Stimulated activated CD8-positive, alpha-beta memory T cell treated with anti-CD3 and anti-CD28 coated beads, Interleukin-12 subunit alpha, Interleukin-12 subunit beta, amount 100 ng/mL, for 1 hour (primary cell): ENCODE data around the gene SCARB1.
"Not testable (repeated sequence)": the region's sequence is repeated elsewhere in the genome, so short reads cannot be mapped to it uniquely, and the experiment has no call there.

Experiments used
- DNase-seq: peaks from one replicate; pipeline ENCODE4 v3.0.0-alpha.2; 2020; ENCODE audit warnings: low read depth

The SCARB1 gene

DNA sequence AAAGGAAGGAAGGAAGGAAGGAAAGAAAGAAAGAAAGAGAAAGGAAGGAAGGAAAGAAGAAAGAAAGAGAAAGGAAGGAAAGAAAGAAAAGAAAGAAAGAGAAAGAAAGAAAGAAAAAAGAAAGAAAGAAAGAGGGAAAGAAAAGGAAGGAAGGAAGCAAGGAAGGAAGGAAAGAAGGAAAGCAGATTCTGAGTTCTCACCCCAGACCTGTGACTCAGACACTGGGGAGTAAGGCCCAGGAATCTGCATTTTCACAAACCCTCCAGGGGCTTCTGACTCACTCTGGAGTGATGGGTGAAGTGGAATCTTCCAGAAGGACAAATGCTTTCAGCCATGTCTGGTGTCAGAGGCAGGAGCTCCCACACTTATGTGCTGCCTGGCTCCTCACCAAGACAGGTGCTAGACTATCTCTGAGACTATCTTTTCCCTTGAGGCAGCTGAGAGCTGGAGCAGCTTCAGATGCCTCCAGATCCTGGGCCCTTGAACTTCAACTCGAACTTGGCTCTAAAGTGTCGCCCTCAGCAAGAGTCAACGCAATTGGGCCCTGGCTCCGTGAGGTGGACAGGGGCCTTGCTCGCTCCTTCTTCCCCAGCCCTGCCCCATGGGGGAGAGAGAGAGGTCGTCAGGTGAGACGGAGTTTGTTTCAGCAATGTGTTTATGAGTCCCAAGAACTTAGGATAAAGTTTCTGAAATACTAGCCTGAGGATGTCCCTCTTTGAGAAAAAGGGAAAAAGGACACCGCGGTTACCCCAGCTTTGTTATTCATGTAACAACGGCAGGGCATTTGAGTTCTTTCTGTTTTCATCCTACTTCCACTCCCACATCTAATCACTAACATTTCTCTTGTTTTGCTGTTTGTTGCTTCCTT, 19.8 kb upstream of the SCARB1 start:
- no peak for DNase-seq

- no peak for DNase-seq
These were observed 17.5 kb upstream of the SCARB1 start for GRCh38 chr12:124881123-124881522.

DNA sequence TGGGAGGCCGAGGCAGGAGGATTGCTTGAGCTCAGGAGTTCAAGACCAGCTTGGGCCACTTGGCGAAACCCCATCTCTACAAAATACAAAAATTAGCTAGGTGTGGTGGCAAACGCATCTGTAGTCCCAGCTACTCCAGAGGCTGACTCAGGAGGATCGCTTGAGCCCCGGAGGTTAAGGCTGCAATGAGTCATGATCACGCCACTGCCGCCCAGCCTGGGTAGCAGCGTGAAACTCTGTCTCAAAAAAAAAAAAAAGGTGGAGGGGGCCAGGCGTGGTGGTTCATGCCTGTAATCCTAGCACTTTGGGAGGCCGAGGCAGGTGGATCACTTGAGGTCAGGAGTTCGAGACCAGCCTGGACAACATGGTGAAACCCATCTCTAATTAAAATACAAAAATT, 16.7 kb upstream of the SCARB1 start:
- not testable (repeated sequence) for DNase-seq

GRCh38 chr12:124878795-124879516, 15.3 kb upstream of the SCARB1 start:
- no peak for DNase-seq

DNA sequence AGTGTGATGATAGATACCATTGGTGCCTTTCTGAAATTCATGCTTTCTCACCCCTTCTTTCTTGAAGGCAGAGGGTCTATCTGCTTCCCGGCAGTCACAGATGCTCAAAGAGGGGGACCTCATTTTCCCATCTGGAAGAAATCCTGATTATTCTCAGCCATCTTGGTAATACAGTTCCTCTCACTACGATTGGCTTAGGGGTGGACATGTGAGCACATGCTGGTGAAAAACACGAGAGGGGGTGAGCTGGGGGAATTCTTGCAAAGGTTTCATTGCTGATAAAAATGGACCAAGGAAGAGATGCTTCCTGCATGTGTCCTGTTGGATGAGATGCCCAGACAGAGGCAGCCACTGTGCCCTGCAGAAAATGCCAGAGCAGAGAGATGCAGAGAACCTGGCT, 13.8 kb upstream of the SCARB1 start:
- no peak for DNase-seq

DNA sequence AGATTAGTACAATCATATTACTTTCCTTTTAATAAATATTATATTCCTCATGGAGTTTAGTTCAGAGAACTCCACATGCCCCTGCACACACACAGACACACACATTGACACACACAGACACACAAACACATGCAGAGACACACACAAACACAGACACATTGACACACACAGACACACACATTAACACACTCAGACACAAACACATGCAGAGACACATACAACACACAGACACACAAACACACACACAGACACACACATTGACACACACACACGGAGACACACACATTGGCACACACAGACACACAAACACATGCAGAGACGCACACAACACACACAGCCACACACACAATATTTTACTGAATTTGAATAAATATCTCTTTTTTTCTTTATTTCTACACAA, 12.5 kb upstream of the SCARB1 start:
- DNase-seq = no peak

GRCh38 chr12:124875803-124876132, 12.1 kb upstream of the SCARB1 start:
- no peak for DNase-seq

GRCh38 chr12:124874988-124875802, 11.5 kb upstream of the SCARB1 start:
- DNase-seq = no peak

DNA sequence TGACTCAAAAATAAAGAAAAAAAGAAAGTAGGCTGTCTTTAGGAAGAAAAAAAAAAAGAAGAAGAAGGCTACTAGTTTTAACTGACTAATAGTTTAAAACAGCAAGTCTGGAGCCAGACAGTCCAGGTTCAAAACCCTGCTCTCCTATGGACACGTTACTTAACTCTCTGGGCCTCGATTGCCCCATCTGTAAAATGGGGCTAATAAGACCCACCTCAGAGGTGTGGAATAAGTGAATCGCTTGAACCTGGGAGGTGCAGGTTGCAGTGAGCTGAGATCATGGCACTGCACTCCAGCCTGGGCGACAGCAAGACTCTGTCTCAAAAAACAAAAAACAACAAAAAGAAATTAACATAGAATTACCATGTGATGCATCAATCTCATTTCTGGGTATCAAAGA, 10.5 kb upstream of the SCARB1 start:
- DNase-seq = no peak

DNA sequence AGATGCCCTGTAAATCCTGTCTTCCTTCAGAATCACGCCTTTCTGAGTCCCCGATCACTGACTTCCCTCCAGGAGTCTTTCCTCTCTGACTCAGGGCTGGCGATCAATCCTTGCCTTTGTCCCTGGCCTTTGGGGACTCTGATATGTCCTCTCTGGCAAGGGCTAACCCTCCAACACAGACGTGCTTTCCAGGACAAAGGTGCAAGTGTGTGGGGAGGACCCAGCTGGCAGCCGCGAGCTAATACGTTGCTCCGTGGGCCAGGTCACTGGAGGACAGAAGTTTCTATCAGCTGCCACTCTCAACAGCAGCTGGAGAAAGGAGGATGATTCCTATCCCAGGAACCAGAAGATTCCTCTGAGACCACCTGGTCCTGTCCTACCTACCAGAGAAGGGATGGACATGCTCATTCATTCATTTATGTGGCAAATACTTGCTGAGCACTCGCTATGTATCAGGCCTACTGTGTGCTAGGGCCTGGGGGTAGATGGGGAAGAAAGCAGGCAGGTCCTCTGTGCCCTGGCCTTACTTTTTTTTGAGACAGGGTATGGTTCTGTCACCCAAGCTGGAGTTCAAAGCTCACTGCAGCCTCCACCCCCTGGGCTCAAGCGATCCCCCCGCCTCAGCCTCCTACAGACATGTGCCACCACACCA, 8.5 kb upstream of the SCARB1 start:
- no peak for DNase-seq

GRCh38 chr12:124871297-124871696, 7.6 kb upstream of the SCARB1 start:
- no peak for DNase-seq

DNA sequence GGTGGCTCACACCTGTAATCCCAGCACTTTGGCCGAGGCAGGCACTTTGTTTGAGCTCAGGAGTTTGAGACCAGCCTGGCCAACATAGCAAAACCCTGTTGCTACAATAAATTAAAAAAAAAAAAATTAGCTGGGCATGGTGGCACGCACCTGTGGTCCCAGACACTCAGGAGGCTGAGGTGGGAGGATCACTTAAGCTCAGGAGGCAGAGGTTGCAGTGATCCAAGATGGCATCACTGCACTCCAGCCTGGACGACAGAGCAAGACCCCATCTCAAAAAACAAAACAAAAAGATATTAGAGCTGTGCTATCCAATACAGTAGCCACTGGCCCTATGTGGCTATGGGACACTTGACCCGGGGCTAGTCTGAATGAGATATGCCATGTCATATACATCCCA, 6.9 kb upstream of the SCARB1 start:
- DNase-seq = no peak

DNA sequence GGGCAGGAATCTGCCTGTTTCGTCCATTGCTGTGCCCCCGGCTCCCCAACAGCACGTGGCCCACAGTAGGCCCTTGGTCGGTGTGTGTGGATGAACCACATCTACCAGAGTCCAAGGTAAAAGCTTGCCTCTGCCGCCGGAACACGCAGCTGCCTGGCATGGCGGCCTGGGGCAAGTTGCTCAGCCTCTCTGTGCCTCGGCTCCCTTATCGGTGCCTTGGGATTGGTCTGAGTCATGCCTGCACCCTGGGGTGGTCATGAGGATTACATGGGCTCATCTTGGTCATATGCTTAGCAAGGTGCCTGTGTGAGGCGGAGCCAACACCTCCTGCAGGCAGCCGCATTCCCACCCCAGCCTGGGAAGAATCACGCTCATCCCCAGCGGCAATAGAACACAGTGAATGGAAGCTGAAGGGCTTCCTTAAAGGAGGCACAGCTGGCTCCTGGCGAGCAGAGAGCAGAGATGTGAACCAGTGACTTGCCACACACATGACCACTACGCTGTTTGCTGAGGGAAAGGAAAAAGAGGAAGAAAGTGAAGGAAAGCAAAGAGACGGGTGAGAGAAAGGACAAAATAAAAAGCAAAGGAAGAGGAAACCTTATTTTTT, 5.5 kb upstream of the SCARB1 start:
- DNase-seq = no peak

DNA sequence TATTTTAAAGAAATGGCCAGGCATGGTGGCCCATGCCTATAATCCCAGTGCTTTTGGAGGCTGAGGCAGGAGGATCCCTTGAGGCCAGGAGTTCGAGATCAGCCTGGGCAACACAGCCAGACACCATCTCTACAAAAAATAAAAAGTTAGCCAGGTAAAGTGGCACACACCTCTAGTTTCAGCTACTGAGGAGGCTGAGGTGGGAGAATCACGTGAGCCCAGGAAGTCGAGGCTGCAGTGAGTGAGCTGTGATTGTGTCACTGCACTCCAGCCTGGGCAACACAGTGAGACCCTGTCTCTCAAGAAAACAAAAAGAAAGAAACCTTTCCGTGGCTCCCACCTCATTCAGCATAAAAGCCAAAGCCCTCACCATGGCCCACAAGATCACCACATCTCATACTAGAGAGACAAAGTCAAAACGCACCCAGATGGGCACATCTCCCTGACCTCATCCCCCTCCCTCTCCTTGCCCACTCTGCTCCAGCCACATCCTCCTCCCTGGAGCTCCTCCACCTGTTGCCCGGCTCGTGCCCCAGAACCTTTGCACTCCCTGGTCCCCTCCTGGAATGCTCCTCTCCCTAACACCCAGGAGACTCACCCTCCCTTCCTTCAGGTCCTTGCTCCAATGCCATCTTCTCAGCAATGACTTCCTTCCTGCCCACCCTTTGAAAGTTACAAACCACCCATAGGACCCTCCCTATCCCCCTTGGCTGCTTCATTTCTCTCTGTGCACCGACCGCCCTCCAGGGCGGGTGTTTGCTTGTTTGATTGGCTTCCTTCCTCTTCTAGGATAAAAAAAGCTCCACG, 4.8 kb upstream of the SCARB1 start:
- no peak for DNase-seq

DNA sequence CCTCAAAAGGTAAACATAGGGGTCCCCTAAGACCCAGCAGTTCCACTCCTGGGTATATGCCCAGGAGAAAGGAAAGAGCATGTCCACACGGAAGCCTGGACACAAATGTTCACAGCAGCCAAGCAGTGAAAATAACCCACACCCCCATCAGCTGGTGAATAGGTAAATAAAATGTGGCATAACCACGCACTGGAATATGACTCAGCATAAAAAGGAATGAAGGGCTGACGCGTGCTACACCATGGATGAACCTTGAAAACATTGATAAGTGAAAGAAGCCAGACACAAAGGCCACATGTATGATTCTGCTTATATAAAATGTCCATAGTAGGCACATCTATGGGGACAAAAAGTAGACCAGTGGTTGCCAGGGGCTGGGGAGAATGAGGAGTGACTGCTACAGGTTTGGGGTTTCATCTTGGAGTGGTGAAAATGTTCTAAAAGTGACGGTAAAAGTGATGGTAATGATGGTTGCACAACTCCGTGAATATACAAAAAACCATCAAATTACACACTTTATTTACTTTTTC, 3.8 kb upstream of the SCARB1 start:
- DNase-seq = no peak

GRCh38 chr12:124866883-124867400, 3.3 kb upstream of the SCARB1 start:
- DNase-seq = no peak

DNA sequence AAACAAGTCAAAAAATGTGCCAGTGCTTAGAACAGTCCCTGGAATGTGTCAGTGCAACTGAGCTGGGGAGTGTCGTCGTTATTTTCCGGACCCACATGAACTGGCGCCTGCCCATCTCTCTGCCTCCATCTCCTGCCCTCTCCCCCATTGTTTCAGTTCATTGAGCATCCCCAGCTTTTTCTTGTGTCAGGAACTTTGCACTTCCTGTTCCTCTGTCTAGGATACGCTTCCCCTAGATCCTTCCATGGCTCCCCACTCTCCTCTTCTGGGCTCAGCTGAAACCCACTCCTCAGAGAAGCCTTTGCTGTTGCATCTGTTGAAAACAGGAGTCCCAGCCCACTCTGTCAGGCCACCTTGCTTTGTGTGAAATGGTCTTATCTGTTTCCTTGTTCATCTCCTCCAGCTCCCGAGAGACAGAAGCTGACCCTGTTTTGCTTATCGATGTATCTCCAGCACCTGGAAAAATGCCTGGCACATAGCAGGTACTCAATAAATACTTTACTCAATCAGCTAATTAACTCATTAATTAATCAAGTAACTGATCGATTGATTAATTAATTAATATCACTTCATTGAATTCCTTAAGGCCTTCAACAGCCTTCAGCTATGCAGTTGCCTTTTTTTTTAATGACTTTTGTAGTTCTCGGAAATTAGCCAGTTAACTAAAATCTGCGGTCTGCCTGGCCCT, 2.7 kb upstream of the SCARB1 start:
- DNase-seq = no peak

DNA sequence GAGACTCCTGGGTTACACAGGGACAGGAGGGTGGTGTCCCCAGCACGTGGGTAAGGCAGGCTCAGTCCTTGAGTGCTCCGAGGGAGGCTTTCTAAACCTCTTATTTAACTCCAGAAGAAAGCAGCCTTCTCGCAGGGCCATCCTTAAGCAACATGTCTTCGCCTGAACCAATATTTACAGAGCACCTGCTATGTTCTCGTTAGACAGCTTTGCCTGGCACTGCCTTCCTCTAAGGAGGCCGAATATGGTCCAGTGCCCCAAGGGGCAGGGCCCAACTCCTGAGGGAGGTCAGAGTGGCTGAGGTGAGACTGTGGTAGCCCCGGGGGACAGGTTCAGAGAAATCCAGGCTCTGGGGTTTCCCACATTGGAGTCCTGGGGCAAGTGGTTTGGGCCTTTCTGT, 2.1 kb upstream of the SCARB1 start:
- no peak for DNase-seq

- DNase-seq = no peak
These were observed 675 bp upstream of the SCARB1 start for GRCh38 chr12:124864326-124864752.
